ENCODE measurements around the gene CFAP46. TPM values are rescaled to one million over a fixed set of nuclear protein-coding genes. Genes with fewer than 3 reads are reported as not detected.

CFAP46 gene
- total RNA-seq, 4 donors from 2014 or later: 0.19 to 0.92 (median 0.54) TPM

GRCh38 chr10:132788180-132788830 lies 154.1 kb downstream of the CFAP46 start:
- H3K36me3 ChIP-seq: no peaks in the 10 kb centered on the region
- no peak for DNase-seq
- H3K4me1 ChIP-seq: peaks cover 12 to 48% (median 27%) of the 10 kb centered on the region in 3 donors
- 3 to 5% methylated on average over 8 to 27 of the region's 79 CpGs for WGBS, 2 donors
- peaks cover 26 to 91% (median 42%) of the 10 kb centered on the region in 4 donors for H3K27me3 ChIP-seq
- intact Hi-C loops (cut with DNase I): no loop called here
- H3K27ac ChIP-seq: no peak overlapping the region
- peaks cover 0 to 7% (median 0%) of the 10 kb centered on the region in 3 donors for H3K9me3 ChIP-seq
- peak overlapping the region in 2 of 4 donors; percentile 33 to 45 for H3K4me3 ChIP-seq
- no peak for TF ChIP-seq POLR2A (IDR thresholded peaks at IDR 0.05)
- peak in 3 of 6 experiments; percentile 5 to 17 (median 10) for TF ChIP-seq CTCF (IDR thresholded peaks at IDR 0.05)

GRCh38 chr10:132787495-132788179 lies 154.7 kb downstream of the CFAP46 start:
- H3K27me3 ChIP-seq: peaks cover 26 to 90% (median 42%) of the 10 kb centered on the region in 4 donors
- no peak overlapping the region for H3K27ac ChIP-seq
- peaks cover 0 to 7% (median 0%) of the 10 kb centered on the region in 3 donors for H3K9me3 ChIP-seq
- DNase-seq: no peak
- H3K4me1 ChIP-seq: peaks cover 12 to 48% (median 27%) of the 10 kb centered on the region in 3 donors
- no peak for TF ChIP-seq CTCF (IDR thresholded peaks at IDR 0.05)
- no peak for TF ChIP-seq POLR2A (IDR thresholded peaks at IDR 0.05)
- H3K4me3 ChIP-seq: peak overlapping the region in 3 of 4 donors; percentile 22 to 45 (median 33)
- peaks cover 0 to 4% (median 0%) of the 10 kb centered on the region in 3 donors for H3K36me3 ChIP-seq
- WGBS, 2 donors: no CpG with 5 or more reads among the region's 80 CpGs
- intact Hi-C loops (cut with DNase I): no loop called here

GRCh38 chr10:132786884-132787494 lies 155.4 kb downstream of the CFAP46 start:
- H3K27ac ChIP-seq: no peak overlapping the region
- H3K27me3 ChIP-seq: peaks cover 26 to 88% (median 42%) of the 10 kb centered on the region in 4 donors
- peak overlapping the region in 3 of 4 donors; percentile 22 to 45 (median 33) for H3K4me3 ChIP-seq
- TF ChIP-seq CTCF (IDR thresholded peaks at IDR 0.05) (no peak), POLR2A (IDR thresholded peaks at IDR 0.05) (no peak)
- H3K9me3 ChIP-seq: peaks cover 0 to 7% (median 0%) of the 10 kb centered on the region in 3 donors
- peaks cover 12 to 48% (median 27%) of the 10 kb centered on the region in 3 donors for H3K4me1 ChIP-seq
- H3K36me3 ChIP-seq: peaks cover 0 to 11% (median 0%) of the 10 kb centered on the region in 3 donors
- no peak for DNase-seq
- intact Hi-C loops (cut with DNase I): no loop called here
- WGBS, 2 donors: 2% methylated on average over 31 of the region's 80 CpGs; no CpG with 5 or more reads in 1 of the 2 donors

GRCh38 chr10:132786476-132786883 lies 155.9 kb downstream of the CFAP46 start:
- intact Hi-C loops (cut with DNase I): no loop called here
- no peak for DNase-seq
- H3K36me3 ChIP-seq: peaks cover 0 to 16% (median 0%) of the 10 kb centered on the region in 3 donors
- peak overlapping the region in 2 of 4 donors; percentile 33 to 45 for H3K4me3 ChIP-seq
- peaks cover 12 to 48% (median 27%) of the 10 kb centered on the region in 3 donors for H3K4me1 ChIP-seq
- no peak for TF ChIP-seq POLR2A (IDR thresholded peaks at IDR 0.05)
- no peak for TF ChIP-seq CTCF (IDR thresholded peaks at IDR 0.05)
- WGBS, 2 donors: 7% methylated on average over 12 of the region's 58 CpGs; no CpG with 5 or more reads in 1 of the 2 donors
- H3K9me3 ChIP-seq: peaks cover 0 to 7% (median 0%) of the 10 kb centered on the region in 3 donors
- H3K27me3 ChIP-seq: peaks cover 26 to 86% (median 42%) of the 10 kb centered on the region in 4 donors
- H3K27ac ChIP-seq: no peak overlapping the region

Data from esophagus squamous epithelium (tissue), 5 donors.